GM19240 (cell line): Measurements from ENCODE around the gene ZG16B.

ENCODE experiments used
- DNase-seq: peaks from one replicate; pipeline ENCODE4 v3.0.0; 2011; ENCODE audit warnings: low spot score; ENCODE audit not compliant: insufficient read length

Gene ZG16B

GRCh38 chr16:2804728-2805127, 25.4 kb upstream of the ZG16B start:
- no peak for DNase-seq

GRCh38 chr16:2806286-2806685, 23.8 kb upstream of the ZG16B start:
- no peak for DNase-seq

- no peak for DNase-seq
Observed at GRCh38 chr16:2808181-2808580, 21.9 kb upstream of the ZG16B start.

- no peak for DNase-seq
Observed at GRCh38 chr16:2809149-2809760, 20.8 kb upstream of the ZG16B start.

- DNase-seq = no peak
Observed at GRCh38 chr16:2810651-2811050, 19.5 kb upstream of the ZG16B start.

GRCh38 chr16:2811703-2812471, 18.2 kb upstream of the ZG16B start:
- no peak for DNase-seq

GRCh38 chr16:2813771-2814221, 16.3 kb upstream of the ZG16B start:
- DNase-seq = no peak

- DNase-seq = no peak
Observed at GRCh38 chr16:2814551-2815298, 15.4 kb upstream of the ZG16B start.

- no peak for DNase-seq
Observed at GRCh38 chr16:2815299-2815771, 14.8 kb upstream of the ZG16B start.

GRCh38 chr16:2816751-2817339, 13.3 kb upstream of the ZG16B start, which contains the start of gene PRSS21:
Gene PRSS21, plus strand, starts transcription at chr16:2817237. Its CDS starts 32 bp downstream, at chr16:2817269.
- no peak for DNase-seq

- DNase-seq = no peak
Observed at GRCh38 chr16:2817340-2818271, 12.5 kb upstream of the ZG16B start.

GRCh38 chr16:2818272-2818876, 11.7 kb upstream of the ZG16B start:
- no peak for DNase-seq

GRCh38 chr16:2819179-2819938, 10.7 kb upstream of the ZG16B start:
- no peak for DNase-seq

GRCh38 chr16:2819939-2820835, 9.9 kb upstream of the ZG16B start:
- no peak for DNase-seq

- DNase-seq = no peak
Observed at GRCh38 chr16:2820836-2821486, 9.1 kb upstream of the ZG16B start.

- no peak for DNase-seq
Observed at GRCh38 chr16:2821487-2822157, 8.5 kb upstream of the ZG16B start.

- DNase-seq = no peak
Observed at GRCh38 chr16:2822158-2822495, 8.0 kb upstream of the ZG16B start.
